Spleen (tissue), 7 donors: ENCODE results near the gene C4orf33.

ENCODE experiments used
- CTCF ChIP-seq, 11 experiments: fragments of 200-600 bp in 7 of 11; fragments of 450-650 bp in 4 of 11; sonication (generic) in 4 of 11; IDR thresholded peaks in 8 of 11; conservative IDR thresholded peaks in 3 of 11; 1 replicate in 7 of 11; 2 replicates in 4 of 11; pipeline versions ENCODE4 v1.4.0 to v1.8.0; 2016 to 2021; ENCODE audit warnings: antibody characterized with exemption in 11 of 11, inconsistent platforms in 4 of 11, mild to moderate bottlenecking in 1 of 11
- POLR2A ChIP-seq, 3 donors: fragments of 450-650 bp; IDR thresholded peaks; one replicate each; pipeline ENCODE4 v1.5.1; 2017; ENCODE audit warnings: antibody characterized with exemption in 3 of 3, mild to moderate bottlenecking in 1 of 3
- donor health status: DM: no; HTN: no; CAD: no; lungs with moderate emphysema.
- donor health status: DM: no; HTN: no; CAD: no.
- donor health status: DM: no; HTN: no; CAD: no.

DNA sequence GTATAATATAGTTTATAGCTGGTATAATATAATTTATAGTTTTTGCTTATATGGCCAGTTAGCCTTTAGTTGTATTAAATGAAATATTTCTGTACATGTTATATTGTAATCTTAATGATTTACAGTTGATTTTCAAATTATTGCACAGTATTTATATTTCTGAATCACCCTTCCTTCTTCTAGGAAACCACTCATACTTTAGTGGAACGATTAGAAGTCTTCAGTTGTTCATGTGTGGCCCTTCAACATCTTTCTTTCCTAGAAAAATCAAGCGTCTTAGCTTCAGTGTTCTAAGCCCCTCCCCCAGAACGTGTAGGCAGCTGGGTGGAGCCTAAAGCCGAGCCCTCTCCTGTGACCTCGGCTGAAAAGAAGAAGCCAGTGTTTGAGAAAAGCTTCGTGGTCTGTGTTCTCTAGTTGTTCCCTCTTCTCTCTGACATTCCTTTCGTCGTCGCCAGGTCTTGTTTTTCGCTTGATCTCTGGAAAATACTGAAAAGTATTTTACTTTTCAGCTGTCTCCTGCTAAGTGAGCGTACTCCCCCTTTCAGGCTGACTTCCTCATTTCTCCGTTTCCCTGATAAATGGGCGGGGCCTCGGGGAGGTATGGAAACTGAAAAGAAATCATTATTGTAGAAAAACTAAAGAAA, at the start of gene C4orf33:
- TF ChIP-seq POLR2A (IDR thresholded peaks at IDR 0.05) = no peak
- TF ChIP-seq CTCF (IDR thresholded peaks at IDR 0.05 in 8 of 11, conservative IDR thresholded peaks at IDR 0.05 in 3 of 11) = no peak
